ENCODE data around the gene CUL9.

GRCh38 chr6:43235841-43236240 lies 53.8 kb downstream of the CUL9 start:
- TF ChIP-seq POLR2A (IDR thresholded peaks at IDR 0.05; ENCODE audit: low read length) (no peak), GATA1 (IDR thresholded peaks at IDR 0.05; ENCODE audit: low read depth, low read length) (no peak)

Measured in erythroblast (primary cell).